HG02678 (cell line): ENCODE measurements around the gene POLDIP3.

Experiments used
- ATAC-seq: cut with Tn5 transposase; IDR thresholded peaks from one replicate; pipeline ENCODE4 v1.9.1; 2021; ENCODE audit warnings: mild to moderate bottlenecking, moderate library complexity; ENCODE audit not compliant: unreplicated experiment

POLDIP3 gene, protein sequence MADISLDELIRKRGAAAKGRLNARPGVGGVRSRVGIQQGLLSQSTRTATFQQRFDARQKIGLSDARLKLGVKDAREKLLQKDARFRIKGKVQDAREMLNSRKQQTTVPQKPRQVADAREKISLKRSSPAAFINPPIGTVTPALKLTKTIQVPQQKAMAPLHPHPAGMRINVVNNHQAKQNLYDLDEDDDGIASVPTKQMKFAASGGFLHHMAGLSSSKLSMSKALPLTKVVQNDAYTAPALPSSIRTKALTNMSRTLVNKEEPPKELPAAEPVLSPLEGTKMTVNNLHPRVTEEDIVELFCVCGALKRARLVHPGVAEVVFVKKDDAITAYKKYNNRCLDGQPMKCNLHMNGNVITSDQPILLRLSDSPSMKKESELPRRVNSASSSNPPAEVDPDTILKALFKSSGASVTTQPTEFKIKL

DNA sequence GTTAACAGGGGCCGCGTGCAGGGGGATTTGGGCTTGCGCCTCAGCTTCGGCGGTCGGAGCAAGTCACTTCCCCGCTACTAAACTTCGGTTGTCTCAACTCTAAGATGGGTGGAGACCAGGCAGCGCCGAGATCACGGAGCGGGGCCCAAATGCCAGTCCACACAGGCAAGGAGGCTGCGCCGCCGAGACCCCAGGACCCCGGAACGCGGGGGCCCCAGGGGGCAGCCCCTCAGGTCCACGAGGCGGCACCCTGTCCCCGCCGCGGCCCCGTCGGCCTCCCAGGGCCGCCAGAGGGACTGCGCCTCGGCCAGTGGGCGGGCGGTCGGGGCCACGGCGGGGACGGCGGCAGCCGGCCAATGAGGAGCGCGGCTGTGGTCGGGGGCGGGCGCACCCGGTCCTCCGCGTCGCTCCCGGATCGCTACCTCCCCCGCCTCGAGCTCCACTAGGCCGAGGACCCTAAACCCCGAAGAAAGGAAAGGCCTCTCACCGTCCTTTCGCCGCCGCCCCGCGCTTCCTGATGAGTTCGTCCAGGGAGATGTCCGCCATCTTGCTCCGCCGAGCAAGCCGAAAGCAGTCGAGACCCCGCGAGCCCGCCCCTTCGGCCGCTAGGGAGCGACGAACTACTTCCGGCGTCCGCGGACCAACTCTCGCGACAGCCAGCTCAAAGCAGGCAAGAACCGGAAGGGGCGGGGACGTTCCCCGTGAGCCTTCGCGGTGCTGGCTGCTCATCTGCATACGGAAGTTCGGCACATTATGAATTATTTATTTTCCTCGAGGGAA is at the start of gene POLDIP3:
Gene POLDIP3, minus strand, starts transcription at position 572 of the 780 bp plus-strand sequence. Its CDS starts 26 bp downstream, at position 546.
- peak; percentile 73 for ATAC-seq

DNA sequence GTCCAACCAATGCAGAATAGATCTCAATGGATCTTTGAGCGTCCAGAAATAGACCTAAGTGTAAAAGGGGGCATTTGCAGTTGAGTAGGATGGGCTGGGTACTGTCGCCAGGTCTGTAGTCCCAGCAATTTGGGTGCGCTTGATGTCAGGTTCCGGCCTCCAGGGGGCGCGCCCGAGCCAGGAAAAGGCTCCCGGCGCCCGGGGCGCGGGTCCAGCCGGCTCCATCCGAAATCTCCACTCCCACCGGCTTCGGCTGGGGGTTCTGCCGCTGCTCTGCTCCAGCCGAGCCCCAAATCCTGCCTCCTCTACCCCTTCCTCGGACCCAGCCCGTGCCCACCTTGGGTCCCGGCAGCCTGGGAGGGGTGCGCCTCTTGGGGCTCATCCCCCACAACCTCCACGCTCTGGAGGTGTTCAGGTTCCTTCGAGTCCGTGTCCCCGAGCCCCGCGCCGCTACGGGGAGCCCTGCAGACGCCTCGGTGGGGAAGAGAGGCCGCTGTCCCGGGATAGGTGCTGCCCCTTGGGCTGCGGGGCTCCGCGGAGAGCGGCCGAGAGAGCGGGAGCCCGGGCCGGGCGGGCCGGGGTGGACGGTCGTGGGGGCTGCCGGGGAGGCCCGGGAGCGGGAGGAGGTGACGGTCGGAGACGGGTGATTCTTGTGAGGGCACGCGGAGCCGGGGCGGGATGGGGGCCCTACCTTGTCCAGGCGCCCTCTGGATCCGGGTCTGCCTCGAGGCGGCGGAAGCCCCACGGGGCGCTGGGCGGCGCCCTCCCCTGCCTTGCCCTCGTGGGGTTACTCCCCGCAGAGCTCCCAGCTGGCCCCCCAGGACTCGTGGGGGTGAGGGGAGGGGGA is 47.5 kb upstream of the POLDIP3 start:
- no peak for ATAC-seq

DNA sequence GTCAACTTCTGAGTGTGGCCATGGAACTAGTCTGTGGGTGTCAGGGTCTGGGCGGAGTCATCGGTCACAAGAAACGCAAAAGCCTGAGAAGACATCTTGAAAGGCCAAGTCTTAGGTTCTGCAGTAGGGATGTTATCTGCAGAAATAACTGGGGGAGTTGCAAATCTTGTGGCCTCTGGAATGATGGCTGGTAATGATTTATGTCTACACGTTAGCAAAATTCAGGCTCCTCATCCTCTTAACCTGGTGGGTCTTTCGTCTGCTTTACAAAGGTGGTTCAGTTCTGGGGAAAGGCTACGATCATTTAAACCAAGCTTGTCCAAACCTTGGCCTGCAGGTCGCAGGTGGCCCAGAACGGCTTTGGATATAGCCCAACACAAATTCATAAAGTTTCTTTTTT is 41.9 kb upstream of the POLDIP3 start:
- ATAC-seq, result no peak

DNA sequence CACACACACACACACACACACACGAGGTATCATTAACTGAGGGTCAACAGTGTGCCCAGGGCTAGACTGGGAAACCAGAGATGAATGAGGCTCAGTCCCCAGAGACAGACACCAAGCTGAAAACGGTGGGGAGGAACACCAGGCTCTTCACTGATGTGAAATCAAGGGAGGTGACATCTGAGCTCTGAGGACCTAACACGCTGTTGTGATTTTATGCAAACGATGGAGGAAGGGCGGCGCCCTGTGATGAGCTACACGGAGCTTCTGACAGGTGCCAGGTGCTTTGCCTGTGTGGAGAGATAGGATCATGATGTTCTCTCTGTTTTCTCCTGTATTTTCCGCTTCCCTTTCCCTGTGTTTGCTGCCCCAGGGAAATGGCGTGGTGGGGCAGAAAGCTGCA is 41.0 kb upstream of the POLDIP3 start:
- ATAC-seq, result no peak

DNA sequence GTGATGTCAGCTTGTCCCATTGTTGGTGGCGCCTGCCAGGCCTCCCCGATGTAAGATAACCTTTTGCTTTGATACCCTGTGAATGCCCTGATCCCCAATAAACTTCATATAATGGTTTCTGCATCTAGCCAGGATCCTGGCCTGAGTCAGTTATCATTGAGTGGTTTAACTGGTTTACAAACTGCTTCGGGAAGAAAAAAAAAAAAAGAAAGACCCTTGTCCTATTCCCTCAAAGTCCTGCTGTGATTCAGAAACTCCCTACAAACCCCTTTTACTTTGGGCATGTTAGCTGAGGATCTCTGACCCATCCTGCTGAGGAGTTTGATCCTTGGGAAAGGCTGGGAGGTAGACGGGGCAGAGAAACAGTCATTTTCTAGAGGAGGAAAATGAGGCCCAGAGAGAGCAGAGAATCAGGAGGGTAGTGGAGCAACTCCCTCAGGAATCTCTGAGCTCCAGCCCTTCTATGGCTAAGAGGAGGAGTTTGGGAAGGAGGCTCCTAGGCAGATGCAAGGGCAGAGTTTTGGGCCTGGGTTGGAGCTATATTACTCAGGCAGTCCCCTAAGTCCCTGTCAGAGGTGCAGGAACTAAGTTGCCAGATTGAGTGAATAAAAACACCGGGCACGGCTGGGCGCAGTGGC is 39.9 kb upstream of the POLDIP3 start:
- ATAC-seq, result no peak

DNA sequence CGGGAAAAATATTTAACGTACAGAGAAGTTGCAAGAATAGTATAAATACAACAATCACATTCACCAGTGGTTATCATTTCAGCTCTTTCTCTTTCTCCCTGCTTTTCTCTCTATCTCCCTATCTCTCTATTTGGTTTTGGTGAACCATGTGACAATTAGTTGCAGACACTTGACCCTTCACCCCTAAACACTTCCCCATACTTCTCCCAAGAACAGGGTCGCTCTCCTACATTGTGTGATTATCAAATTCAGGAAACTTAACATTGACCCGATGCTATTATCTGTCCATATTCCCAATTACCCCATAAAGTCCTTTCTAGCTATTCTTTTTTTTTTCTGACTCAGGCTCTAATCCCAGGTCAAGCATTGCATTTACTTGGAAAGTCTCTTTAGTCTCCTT is 39.3 kb upstream of the POLDIP3 start:
- no peak for ATAC-seq

DNA sequence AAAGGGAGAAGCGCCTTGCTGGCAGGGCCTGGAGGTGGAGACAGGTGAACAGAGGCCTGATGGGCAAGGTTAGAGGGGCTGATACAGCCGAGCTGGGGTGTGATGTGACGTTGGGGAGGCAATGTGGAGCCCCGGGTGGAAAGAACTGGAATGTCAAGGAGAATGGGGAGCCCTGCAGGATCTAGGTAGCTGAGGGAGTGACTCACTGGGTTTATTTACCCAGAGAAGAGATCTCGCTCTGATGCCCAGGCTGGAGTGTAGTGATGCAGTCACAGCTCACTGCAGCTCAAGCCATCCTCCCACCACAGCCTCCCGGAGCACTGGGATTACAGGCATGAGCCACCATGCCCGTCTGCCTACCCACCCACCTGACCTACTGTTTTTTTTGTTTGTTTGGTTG is 36.5 kb upstream of the POLDIP3 start:
- ATAC-seq, result no peak

DNA sequence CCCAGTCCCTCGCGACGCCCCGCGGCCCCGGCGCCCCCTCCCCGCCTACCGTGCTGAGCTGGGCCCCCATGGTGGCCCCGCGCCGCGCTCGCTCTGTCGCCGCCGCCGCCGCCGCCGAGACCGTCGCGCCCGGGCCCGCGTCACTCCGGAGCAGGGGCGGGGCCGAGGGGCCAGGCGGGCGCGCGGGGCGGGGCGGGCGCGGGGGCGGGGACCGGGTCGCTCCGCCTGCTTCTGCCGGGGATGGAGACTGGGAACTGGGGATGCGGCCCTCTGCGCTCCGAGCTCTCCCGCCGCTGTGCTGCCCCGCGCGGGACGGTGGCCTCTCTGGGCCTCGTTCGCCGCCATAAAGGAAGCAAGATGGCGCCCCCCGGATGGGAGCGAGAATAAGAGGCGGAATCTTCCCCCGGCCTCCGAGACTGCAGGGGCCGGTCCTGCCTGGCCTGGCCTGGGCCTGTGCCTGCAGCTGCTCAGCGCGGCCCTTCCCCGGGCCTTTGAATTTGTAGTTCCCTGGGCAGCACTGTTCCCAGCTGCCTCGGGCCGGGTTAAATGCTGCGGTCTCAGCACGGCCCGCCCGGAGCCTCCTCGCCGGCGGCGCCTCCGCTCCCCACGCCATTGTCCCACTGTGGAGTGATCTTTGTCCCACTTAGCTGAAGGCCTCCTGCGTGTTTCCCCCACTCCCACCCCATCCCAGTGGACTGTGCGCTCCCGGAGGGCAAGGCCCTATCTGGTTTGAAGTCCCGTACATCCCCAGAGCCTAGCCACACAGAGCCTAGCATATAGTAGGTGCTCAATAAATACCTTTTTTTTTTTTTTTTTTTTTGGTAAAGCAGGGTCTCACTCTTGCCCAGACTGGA is 34.8 kb upstream of the POLDIP3 start, which contains the start of gene CYB5R3:
Gene CYB5R3, minus strand, starts transcription at position 147 of the 854 bp plus-strand sequence. Its CDS starts 77 bp downstream, at position 70.
- peak; percentile 73 for ATAC-seq

DNA sequence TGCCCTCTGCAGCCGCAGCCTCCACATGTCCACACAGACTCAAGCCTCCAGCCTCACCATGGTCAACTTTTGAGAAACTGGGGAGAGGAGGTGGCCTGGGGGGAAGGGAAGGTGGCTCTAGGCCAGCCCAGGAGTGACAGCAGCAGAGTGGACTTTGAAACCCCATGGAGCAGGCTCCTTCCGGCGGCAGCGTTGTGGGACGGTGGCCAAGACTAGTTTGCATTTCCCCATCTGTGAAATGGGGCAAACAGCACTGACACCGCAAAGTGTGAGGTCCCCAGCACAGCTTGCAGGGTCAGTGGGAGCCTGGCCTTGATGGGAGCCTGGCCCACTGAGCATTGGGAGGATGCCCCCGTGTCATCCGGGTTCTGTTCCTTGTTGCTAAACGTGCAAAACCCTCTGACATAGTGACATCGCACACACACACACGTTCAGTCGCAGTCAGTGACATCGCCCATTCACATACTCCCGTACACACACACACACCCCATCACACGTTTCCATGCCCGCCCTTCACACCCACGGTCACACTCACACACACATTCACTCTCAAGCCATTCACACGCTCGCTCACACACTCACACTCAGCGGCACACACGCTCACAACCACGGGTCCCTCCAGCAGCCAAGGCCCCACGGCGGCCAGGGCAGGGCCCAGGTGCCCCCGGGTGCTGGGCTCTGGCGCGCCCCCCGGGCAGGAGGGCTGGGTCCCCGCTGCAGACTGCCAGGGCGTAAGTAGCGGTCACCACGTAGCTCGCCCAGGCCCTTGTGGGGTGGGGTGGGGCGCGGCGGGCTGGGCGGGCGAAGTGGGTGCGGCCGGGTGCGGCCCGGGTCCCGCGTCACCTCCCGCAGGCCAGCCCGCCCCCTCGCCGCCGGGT is 33.9 kb upstream of the POLDIP3 start:
- ATAC-seq, result peak; percentile 43

DNA sequence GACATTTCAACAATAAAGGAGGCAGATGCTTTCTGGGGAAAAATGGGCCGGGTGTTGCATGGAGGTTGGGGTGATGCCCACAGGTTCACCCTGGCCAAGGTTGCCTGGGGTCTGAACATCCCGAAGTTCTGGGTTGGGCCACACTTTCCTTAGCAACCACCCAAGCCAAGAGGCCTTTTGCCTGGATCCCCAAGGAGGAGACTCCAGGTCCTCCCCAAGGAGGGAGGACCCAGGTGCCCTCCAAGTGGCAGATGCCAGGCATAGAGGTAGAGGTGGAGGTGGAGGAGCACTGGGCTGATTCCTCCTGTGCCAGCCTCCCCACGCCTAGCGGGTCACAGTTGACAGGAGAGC is 33.3 kb upstream of the POLDIP3 start:
- ATAC-seq, result no peak

DNA sequence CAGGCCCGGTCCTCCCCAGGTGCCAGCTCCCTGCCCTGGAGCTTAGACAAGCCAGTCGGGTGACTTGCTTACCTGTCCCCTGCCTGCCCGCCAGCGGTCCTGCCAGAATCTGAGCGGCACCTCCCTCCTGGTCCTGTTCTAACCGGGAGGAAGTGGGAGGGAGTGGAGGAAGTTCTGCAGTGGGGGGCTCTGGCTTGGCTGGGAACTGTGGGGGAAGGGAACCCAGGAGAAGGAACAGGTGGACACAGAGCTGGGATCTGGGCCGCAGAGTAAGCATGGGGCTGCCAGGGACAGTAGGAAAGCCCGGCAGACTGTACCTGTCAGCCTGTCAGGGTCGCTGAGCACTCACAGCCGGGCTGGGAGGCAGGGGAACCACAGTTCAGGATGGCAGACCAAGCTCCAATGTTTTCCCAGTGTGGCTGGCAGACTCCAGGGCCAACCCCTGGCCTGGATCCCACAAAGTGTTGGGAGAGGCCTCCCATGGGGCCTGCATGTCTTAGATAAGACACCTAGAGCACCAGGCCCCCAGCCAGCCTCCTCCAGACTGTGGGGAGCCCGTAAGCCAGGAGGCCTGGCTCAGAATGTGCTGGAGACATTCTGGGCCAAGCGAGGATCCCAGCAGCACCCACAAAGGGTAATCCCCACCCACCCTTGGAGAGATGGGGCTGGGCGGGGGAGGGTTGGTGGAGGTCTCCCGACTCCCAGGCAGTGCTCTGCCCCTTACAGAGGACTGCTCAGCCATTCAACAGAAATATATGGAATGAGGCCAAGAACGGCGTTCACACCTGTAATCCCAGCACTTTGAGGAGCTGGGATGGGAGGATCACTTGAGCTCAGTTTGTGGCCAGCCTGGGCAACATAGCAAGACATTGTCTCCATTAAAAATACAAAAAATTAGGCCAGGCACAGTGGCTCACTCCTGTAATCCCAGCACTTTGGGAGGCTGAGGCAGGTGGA is 32.2 kb upstream of the POLDIP3 start:
- ATAC-seq, result no peak

DNA sequence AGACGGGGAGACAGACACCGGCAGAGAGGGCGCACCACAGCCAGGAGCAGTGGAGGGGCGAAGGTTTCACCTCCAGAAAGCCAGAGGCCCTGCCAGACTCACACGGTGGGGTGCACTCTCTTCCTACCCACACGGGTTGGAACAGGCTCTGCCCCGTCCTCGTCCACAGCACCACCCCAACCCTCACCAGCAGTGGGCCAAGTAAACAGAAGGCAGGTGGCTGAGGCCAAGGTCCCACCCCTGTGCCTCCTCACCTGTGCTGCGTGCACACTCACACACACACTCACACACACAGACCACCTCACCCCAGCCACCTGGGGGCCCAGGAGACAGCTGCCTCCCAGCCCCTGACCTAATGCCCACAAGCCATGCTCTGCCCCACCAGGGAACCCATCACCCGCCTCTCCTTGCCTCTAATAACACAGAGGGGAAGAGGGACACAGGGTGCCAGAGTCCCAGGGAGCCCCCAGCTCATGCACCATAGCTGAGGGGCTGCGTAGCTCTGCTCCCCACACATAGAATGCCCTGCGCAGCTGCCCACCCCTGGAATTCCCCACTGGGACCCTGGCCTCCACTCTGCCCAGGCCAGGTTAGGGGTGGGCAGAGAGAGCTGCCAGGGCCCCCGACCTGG is 31.4 kb upstream of the POLDIP3 start:
- no peak for ATAC-seq

DNA sequence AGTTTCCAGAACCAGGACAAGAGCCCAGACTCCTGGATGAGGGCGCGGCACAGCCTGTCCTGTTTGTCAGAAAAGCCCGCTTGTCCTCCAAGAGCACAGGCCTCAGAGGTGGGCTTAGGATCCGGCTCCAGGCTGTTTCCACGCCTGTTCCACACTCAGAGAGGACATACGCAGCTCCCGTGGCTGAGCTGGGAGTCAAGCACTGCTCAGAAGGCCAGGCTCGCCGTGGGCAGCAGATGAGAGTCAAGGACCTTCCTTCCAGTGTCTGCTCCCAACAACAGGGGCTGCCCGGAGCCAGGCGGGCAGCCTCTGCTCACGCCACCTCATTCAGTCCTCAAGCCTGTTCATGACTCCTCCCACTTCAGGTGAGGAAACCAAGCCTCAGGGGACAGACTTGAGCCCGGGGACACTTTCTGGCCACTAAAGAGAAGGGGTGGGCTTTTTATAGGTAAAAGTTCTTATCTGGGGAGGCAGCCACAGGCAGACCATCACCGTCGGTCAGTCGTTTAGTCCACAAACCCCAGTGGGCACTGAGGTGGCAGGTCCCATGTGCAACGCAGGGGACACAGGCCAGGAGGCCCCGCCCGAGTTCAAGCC is 30.8 kb upstream of the POLDIP3 start:
- ATAC-seq, result no peak

DNA sequence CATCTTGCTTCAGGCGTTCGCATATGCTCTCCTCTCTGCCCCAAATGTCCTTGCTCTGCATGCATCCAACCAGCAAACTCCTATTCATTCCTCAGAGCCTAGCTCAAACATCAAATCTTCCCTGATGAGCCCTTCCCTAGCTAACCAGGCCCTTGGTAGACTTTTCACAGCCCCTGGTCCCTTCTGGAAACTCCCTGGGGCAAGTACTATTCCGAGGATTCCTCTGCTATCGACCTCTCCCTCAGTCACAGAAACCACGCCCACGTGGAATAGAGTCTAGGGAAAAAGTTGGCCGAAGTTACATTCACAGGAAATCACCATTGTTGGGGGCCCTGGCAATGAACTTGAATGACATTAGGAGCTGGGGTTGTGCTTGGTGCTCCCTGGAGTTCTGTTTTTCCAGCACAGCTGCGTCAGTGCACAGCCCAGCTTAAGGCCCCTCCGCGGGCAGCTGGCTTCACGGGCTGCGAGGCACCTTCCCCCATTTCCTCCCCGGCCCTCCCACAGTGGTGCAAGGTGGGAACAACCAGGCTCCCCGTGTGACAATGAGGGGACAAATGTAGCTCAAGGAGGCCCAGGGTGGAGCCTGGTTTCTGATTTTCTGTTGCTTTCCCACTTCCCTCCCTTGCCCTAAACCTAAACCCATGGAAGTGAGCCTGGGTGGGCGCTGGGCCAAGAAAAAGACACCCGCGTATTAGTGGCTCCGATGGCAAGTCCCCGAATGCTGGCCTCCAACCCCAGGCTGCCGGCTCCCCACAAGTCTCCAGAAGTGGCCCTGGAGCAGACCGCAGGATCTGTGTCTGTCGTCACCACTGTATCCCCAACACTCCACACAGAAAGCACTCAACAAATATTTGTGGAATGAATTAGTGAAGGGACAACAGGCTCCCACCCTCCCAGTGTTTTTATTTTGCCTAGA is 30.0 kb upstream of the POLDIP3 start:
- ATAC-seq, result no peak

DNA sequence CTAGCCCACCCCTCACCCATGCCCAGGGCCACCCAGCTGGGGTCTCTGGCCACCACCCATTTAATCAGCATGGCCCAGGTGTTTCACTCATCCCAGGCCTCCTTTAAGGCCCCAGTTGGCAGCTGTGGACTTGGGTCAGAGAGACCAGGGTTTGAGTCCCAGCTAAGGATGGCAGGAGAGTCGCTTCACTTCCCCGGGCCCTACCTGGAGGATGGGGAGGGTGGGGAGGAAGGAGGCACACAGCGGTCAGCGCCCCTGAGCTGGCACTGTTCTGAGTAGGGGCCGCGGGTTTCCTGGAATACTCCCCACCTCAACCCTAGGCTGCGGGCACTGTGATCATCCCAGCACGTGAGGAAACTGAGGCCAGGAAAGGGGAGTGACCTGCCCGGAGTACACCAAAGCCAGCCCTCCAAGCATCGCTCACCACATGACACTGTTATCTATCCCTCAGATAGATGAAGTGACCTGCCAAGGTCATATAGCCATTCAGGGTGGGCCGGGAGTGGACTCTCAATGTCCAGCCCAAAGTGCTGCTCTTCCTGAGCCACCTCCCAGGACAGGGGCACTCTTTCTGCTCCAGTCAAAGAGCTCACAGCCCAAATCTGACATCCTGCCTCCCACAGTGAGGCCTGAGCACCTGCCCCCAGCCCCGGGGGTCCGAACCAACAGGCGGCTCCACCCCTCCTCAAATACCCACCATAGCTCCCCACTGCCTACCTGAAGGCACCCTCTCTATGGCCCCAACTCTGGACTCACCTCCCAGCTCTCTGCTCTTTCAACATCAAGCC is 29.1 kb upstream of the POLDIP3 start:
- ATAC-seq, result no peak
